ENCODE measurements around the gene LINC01488.

LINC01488 gene

DNA sequence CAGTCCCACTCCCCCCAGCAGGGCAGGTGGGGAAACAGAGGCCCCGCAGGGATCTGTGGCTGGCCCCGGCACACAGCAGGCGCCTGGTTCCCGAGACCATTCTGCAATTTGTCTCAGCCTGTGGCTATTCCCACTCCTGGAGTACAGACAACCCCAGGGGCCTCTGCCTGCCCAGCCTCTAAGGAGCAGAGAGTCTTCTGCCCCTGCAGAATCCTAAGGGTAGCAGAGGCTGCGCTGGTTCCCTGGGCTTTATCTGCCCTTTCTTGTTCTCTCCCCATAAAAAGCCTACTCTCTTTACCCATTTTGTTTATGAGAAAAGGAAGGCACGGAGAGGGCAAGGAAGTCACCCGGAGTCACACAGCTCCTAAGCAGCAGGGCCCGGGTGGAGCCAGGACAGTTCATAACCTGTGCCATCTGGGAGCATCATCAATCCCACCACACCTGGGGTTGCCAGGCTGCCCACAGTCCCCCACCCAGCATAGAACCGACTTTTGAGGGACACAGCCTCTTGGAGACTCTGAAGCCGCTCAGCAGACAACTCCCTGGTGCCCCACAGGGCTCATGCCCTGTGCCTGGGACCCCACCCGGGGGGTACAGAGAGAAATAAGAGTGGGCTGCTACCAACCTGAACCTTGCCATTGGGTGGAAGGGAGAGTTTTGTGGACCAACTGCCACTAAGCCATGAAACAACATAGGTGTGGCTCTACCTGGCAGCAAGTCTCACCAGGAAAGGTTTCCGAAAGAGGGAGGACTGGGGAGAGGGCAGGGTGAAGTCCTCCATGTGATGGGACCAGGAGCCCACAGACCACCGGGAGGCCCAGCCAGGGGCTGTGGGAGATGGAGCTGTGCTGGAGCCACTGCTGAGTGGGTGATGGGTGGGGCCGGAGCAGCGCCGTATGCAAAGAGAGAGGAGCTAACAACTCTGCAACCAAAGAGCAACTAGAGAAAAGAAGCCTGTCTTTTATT, 17.2 kb upstream of the LINC01488 start:
- DNase-seq (ENCODE audit: low read depth): no peak

DNA sequence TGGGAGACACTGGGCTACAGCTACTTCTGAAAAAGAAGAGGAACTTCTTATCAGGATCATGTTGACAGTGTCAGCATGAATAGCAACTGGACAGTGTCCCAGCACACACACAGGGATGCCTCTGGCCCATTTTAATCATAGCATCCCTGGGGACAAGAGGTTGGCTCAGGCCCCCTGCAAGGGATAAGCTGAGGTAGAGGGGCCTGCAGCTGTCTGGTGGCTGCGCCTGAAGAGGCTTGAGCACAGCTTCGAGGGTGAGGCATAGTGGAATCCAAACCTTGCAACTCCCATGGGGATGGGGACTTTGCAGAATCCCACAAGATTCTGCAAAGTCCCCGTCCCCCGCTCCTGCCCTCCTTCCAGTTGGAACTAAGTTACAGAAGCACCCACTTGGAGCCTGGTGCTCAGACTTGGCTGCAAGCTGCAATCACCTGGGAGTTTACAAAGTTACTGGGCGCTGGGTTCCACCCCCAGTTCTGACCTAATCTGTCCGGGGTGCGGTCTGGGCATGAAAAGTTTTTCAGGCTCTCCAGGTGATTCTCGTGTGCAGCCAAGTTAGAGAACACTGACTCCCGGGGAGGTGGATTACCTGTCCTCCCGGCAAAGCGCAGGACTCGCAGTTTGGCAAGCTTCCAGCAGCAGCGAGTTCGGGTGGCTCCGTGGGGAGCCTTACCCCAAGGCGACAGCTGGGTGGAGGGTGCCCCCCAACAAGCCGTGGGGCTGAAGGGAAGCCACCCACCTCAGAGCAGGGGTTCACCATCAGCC, 16.0 kb upstream of the LINC01488 start:
- no peak for DNase-seq (ENCODE audit: low read depth)

DNA sequence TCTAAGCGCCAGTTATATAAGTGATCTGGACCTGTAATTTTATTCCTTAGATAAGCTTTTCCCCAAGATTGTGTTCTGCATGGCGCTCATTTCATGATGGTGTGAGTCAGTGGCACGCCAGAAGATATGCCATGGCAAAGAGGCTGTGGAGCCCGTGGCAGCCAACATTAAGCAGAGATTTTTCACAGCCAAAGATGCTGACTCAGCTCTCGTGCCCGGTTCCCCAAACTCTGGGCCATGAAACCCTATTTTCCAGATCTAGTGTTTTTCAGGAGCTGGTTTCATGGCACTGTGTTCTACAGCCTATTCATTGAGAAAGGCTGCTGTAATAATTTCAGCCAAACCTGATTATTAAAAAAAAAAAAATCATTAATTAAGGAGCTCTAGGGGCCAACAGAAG, 15.4 kb upstream of the LINC01488 start:
- DNase-seq (ENCODE audit: low read depth): no peak

DNA sequence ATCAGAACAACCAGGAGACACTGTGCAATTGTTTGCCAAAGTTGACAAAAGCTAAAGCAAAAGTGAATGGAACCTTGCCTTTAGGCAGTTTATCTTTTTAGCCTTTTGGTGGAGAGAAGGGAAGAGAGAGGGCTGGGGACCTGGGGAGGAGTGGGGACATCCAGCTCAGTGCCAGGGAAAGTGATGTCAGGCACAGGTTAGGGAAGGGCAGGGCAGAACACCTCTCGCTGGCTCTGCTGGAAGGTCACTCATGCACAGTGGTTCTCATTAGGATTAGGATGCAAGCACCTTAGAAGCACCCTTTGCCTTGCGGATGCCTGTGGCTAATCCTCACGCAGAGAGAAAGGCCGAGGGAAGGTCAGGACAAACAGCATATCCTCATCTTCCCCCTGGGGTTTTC, 14.3 kb upstream of the LINC01488 start:
- DNase-seq (ENCODE audit: low read depth): no peak

DNA sequence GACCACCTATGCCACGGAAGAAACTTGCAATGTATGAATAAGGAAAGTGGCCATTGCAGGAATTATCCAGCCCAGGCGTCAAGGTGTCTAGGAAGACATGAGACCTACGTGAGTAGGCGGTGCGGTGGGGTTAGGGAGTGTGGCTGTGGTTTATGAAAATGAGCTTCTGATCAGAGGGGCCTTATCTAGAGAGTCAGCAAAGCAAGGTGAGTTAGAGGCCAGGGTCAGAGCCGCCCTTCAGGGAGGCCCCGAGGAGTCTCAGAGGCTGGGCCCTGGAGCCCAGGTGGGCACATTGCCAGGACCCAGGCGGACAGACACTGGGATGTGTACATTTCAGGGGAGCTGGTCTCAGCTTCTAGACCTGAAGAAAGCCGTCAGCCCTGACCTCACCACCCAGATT, 13.8 kb upstream of the LINC01488 start:
- no peak for DNase-seq (ENCODE audit: low read depth)

DNA sequence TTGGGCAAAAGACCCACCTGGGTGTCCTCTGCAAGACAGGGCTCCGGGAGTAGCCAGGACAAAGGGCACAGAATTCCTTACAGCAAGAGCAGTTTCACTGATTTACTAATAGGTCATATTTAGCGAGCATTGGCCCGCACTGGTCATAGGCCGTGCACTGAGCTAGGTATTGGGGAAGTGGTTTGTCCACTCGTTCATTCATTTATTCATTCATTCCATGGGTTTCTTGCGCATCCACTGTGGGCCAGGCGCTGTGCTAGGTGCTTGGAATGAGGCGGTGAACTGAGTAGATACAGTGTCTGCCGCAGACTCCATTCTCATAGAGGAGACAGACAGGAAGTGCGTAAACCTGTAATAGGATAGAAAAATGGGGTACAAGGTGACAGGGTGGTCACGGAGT, 13.2 kb upstream of the LINC01488 start:
- no peak for DNase-seq (ENCODE audit: low read depth)

DNA sequence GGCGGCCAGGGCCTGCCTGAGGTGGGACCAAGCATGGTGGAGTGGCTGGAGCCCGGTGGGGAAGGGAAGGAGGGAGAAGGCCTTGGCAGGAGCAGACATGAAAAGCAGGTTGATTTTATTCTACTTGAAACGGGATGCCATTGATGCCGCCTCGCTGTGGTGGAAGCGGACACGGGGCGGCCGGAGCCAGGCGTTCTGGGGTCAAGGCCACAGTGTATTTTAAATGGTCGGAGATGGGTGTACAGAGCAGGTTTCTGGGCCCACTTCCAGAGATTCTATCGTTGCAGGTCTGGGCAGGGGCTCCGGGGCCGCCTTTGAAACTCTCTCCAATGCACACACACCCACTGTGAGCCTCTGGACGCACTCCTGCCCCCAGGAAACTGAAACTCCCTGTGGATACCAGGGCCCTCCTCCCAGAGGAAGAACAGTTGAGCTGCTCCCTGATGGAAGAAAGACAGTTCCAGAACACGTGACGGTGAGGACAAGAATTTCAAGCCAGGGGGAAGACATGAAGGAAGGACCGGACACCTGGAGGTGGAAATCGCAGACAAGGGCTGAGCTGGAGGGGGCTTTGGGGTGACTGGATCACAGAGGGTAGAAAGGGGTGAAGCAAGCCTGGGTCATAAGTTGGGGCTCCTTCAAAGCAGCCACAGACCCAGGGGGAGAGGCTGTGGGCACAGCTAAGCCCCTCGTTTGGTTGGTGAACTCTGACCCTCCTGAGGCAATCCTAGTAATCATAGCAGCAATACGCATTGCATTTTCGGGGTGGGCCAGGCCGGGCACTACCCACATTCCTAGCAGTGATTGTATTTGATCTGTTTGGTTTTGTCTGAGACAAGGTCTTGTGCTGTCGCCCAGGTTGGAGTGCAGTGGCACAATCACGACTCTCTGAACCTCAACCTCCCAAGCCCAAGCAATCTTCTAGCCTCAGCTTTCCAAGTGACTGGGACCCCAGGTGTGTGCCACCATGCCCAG, 12.3 kb upstream of the LINC01488 start:
- DNase-seq (ENCODE audit: low read depth): no peak

DNA sequence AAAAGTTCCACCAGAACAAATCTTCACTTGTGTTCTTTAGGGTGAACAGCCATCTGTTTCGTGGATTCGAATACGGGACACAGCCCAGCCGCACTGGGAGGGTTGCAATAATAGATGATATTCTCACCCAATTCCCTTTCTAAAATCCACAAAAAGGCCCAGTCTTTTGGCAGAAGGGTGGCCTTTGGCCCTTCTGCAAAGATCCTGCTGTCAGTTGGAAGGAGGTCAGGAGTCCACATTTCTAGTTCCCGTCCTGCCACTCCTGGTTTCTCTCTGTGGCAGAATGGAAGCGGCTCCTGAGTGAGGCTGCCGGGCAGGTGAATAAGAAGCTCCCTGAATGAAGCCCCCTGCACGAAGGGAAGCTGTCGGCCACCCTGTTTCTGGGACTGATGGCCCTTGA, 11.2 kb upstream of the LINC01488 start:
- no peak for DNase-seq (ENCODE audit: low read depth)

DNA sequence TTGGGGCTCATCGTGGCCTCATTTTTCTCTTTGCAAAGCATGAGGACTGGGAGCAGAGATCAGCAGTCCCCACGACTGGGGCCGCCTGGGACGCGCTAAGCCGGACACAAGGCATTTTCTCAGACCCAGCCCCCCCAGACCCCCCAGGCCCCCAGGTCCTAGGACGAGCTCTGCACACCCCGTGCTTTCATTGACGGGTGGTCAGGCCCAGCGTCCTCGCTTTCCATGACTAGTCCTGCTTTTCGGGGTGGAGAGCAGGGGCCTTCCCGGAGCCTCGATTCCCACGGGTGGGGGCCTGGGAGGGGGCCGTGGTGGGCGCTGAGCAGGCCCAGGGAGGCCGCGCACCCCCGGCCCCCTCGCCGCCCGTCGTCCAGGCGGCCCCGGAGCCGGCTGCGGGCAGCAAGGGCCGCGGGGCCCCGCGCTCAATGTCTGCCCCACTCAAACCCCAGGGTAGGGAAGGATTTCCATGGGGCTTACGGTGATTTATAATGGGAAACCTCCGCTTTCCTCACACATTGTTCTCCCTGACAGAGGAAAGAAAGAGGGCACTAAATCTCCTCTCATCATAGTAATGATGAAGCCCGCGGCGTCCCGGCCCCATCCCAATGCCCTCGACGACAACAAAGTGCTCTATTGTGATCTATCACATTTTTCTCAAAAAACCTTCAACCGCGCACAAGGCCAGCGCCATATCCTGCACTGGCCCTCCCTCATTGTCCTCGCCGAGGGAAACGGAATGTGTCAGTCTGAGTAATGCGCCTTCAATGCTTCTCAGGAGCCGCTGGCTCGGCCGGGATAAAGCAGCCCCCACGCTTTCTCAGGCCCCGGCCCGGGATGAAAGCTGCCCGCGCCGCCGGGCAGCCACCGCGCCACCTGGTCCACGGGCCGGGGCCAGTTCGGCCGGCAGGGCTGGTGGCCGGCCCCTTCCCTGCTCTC, 10.4 kb upstream of the LINC01488 start:
- DNase-seq (ENCODE audit: low read depth): no peak

DNA sequence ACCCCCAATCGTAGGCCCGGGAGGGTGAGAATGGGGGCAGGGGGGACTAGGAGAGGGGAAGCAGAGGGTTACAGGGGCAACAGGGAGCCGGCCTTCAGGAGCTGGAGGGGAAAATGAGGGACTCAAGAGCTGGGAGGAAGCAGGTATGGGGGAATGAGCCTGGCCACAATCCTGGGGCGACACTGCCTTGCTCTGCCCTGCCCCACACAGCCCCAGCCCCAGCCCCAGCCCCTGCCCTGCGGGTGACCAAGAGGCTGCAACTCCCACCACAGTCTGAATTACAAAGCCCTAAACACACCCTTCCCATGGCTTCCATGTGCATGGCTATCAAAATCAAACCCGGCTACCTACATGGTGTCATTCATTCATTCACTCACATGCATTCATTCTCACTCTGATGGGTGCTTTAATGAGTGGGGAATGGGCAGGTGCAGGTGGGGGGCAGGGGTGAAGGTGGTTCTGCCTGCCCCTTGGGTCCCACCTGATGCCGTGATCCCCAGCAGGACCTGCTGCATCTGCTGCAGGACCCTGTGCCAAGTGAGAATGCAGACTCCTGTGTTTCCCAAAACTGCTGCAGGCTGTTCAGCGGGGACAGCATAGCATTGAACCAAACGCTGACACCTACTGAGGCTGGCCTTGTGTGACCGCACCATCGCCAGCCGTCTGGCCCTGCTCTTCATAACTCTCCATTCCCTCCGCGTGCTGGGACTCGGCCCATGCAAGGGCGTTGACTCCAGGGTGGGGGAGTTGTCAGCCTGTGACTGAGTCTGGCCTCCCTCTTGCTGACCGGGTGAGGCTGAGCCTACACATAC, 9.5 kb upstream of the LINC01488 start:
- no peak for DNase-seq (ENCODE audit: low read depth)

DNA sequence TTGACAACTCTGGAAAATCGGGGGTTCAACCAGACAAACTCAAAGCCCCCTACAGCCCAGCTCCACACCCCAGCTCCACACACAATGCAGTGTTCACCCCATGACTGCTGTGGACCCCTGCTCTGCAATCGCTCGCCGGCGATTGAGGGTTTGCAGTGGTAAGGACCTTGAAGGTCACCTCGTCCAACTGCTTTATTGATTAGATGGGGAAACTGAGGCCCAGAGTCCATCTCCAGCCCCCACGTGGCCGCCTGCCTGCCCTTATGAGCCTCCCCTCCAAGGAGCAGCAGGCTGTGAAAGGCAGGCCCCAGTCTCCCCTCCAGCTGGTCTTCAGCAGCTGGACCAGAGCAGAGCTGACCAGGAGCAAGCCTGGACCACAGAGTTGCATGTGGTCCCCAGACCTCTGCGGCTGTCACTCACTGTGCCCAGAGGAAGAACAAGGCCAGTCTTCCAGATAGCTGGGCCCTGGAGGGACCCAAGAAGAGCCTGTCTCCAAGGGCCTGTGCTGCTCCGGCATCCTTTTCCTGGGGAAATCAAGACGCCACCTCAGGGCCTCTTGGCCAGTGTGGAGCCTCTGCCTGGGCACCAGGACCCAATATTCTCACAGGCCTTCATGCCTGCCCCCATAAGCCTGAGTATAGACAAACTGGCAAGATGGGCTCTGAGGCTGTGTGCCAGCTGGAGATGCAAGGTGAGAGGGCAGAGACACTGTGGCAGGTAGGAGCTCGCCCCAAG, 8.8 kb upstream of the LINC01488 start:
- no peak for DNase-seq (ENCODE audit: low read depth)

DNA sequence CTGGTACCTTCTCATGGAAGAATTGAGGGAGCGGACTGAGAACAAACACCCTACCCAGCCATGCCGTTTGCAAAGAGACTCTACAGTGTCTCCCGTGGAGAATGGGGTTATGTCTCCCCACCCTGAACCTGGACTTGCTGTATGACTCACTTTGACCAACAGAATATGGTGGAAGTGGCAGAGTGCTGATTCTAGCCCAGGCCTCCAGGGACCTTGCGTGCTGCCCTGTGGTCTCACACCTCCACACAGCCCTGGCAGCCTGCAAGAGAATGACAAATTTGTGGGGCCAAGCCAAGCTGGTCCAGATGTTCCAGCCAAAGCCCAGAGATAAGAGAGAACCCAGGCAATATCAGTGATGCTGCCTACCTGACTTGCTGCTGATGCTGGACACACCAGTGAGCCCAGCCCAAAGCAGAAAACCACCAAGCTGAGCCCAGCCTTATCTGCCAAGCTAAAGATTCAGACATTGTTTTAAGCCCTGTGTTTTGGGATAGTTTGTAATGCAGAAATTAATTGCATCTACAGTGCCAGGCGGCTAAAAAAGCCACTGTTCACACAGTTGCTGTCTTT, 8.1 kb upstream of the LINC01488 start:
- DNase-seq (ENCODE audit: low read depth): no peak

DNA sequence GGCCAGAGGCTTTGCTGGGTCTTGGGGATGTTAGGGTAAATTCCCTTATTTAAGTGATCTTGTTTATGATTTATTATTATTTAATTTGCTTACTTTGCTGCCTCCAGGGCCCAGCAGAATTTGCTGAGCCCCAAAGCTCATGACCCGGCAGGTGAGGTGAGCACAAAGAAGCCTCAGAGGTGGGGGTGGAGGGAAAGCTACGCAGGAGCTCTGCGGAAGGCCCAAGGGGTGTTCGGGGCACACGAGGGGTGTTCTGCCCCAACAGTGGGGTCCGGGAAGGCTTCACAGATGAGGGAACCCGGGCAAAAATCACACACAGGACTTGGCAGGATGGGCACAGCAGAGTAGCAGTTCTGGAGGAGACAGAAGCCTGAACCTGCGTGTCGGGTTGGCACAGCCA, 6.7 kb upstream of the LINC01488 start:
- DNase-seq (ENCODE audit: low read depth): no peak

DNA sequence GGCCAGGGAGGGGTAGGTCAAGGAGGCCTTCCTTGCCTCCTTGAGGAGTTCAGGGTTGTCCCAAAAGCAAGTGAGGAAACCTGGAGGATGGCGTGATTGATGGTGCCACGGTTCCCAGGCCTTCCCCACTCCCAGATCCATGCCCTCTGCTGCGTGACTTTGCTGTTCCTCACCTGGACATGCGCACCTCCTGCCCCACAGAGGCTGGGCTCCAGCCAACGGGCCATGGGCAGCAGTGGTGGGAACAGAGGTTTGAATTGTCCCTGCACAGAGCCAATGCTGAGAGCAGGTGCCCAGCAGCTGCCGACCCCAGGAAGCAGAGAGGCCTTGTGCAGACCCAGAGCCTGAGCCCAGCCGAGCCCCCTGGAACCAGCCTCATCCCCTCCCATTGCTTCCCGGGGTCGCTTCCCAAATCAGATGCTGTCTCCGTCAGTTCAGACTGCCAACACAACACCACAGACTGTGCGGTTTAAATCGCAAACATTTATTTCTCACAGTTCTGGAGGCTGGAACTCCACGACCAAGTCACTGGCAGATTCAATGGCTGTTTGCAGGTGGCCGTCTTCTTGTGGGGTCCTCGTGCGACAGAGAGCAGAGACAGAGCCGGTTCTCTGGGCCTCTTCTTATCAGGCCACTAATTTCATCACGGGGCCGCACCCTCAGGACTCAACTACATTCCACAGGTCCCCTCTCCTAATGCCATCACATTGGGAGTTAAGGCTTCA, 6.2 kb upstream of the LINC01488 start:
- DNase-seq (ENCODE audit: low read depth): no peak

DNA sequence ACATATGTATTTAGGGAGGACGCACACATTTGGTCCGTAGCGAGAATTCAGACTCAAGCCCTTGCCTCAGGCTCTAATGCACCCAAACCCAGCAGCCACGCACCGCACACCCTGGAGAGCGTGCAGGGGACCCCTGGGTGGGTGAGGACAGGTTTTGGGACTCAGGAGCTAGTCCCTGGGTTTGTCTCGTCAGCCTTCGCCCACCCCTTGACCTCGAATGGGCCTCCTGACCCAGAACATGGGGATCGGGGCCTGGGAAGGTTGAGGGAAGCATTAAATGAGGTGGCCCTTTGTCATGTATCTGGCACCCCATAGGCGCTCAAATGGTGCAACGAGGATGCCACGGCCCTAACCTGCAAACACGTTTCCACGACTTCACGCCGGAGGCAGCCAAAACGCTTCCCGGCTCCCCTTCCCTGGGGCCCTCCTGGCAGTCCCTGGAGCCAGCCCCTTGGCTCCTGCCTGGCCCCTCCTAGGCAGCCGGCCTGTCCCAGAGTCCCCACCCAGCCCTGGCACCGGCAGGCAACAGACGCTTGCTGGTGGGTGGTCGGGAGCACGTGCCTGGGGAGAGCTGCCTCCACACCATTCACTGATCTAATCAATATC, 5.5 kb upstream of the LINC01488 start:
- no peak for DNase-seq (ENCODE audit: low read depth)

DNA sequence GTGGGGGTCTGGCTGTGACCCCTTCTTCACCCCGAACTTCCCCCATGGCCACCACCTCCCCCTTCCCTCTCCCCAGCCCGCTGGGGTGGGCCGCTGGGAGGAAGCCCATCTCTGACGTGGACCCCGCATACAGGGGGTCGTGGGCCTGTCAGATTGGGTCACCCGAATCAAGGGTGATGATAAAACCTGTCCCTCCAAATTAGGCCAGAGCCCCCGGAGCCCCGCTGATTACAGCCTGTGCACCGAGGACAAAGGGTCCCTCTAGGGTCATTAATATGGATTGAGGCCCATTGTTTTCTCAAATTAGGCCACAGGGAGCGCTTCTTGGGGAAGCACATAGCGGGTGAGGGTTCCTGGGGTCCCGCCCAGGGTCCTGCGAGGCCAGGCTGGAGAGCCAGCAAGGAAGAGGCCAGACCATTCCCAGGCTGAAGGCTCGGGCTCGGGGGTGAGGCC, 4.9 kb upstream of the LINC01488 start:
- DNase-seq (ENCODE audit: low read depth): no peak

DNA sequence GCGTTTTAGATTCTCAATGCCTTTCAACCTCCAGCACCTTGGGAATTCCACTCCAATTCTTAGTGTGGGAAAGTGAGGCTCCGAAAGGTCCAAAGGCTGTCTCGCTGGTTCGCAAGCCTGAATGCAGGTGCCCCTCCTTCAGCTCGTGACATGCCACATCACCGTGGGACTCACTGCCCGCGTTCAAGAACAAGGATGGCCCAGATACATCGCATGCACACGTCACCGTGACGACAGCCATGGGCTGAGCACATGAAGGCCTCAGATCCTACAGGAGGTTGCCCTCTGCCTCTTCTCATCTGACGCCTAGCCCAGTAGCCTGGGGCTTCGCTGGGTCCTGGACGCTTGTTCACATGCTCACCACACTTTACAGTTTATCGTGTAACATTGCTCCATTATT, 4.4 kb upstream of the LINC01488 start:
- no peak for DNase-seq (ENCODE audit: low read depth)

All from fibroblast of the conjunctiva (primary cell).